B cell (primary cell): ENCODE data around the gene NPAS4. TPM values are rescaled to one million over a fixed set of nuclear protein-coding genes. Genes with fewer than 3 reads are reported as not detected.

Source experiments
- ATAC-seq: fragments of 200-7000 bp; cut with Tn5 transposase; one replicate; pipeline ENCODE4 v1.10.0; 2021; ENCODE audit warnings: low read depth, mild to moderate bottlenecking, moderate number of reproducible peaks, moderate library complexity
- CTCF ChIA-PET: fragments of 350-600 bp; sonication (Branson Sonifier 250); formaldehyde crosslinking; loops from one replicate; lab custom pipeline; 2021; ENCODE audit warnings: antibody characterized with exemption, inconsistent platforms; lab: Charles Lee
- POLR2A ChIA-PET: fragments of 350-600 bp; sonication (Branson Sonifier 250); formaldehyde crosslinking; loops from one replicate; lab custom pipeline; 2021; ENCODE audit warnings: antibody characterized with exemption; lab: Charles Lee
- DNase-seq: peaks from one replicate; pipeline ENCODE4 v3.0.0; 2013
- H2AFZ ChIP-seq: 2 replicates; pipeline ENCODE4 v1.6.1; 2012; ENCODE audit warnings: mild to moderate bottlenecking, low read depth, low read length; ENCODE audit not compliant: insufficient read depth, poor library complexity, severe bottlenecking
- H3K27ac ChIP-seq, 2 donors: 1 replicate in 1 of 2; 2 replicates in 1 of 2; pipeline ENCODE4 v1.5.1; 2012 to 2013; ENCODE audit warnings: low read length in 2 of 2, mild to moderate bottlenecking in 2 of 2, moderate library complexity in 1 of 2
- H3K27me3 ChIP-seq, 4 experiments: fragments of 200-600 bp in 1 of 4; sonication (generic) in 1 of 4; replicated peaks in 1 of 4; 1 replicate in 2 of 4; 2 replicates in 2 of 4; pipeline versions ENCODE4 v1.6.1 to v1.7.0; 2013 to 2016; ENCODE audit warnings: low read length in 3 of 4, mild to moderate bottlenecking in 2 of 4, mixed read lengths in 1 of 4, moderate library complexity in 1 of 4; ENCODE audit not compliant: insufficient read depth in 4 of 4, control insufficient read depth in 3 of 4; ENCODE audit errors: control extremely low read depth in 1 of 4
- H3K36me3 ChIP-seq, 2 experiments: replicated peaks in 1 of 2; 1 replicate in 1 of 2; 2 replicates in 1 of 2; pipeline versions ENCODE4 v1.6.1 to v1.7.1; 2013; ENCODE audit warnings: low read length in 1 of 2; ENCODE audit not compliant: insufficient read depth in 2 of 2, control insufficient read depth in 1 of 2; ENCODE audit errors: control extremely low read depth in 1 of 2, extremely low read depth in 1 of 2
- H3K4me1 ChIP-seq, 2 donors: fragments of 200-600 bp in 1 of 2; sonication (generic) in 1 of 2; 1 replicate in 1 of 2; 2 replicates in 1 of 2; pipeline versions ENCODE4 v1.5.1 to v1.6.1; 2013 to 2017; ENCODE audit warnings: low read length in 2 of 2; ENCODE audit not compliant: control insufficient read depth in 2 of 2, insufficient read depth in 2 of 2
- H3K4me2 ChIP-seq: replicated peaks from 2 replicates; pipeline ENCODE3; 2012; ENCODE audit warnings: mild to moderate bottlenecking, low read depth, low read length; ENCODE audit not compliant: poor library complexity, severe bottlenecking
- H3K4me3 ChIP-seq, 5 experiments: fragments of 200-600 bp in 1 of 5; sonication (generic) in 1 of 5; 1 replicate in 3 of 5; 2 replicates in 2 of 5; pipeline versions ENCODE4 v1.5.1 to v1.7.0; 2011 to 2016; ENCODE audit warnings: low read length in 4 of 5, mild to moderate bottlenecking in 4 of 5, low read depth in 2 of 5, control low read depth in 1 of 5, moderate library complexity in 1 of 5; ENCODE audit not compliant: insufficient read depth in 1 of 5; ENCODE audit errors: control extremely low read depth in 1 of 5, extremely low read depth in 1 of 5
- H3K79me2 ChIP-seq: fragments of 200-600 bp; sonication (generic); one replicate; pipeline ENCODE4 v1.6.0; 2016; ENCODE audit warnings: low read length; ENCODE audit not compliant: control insufficient read depth, insufficient read depth
- H3K9ac ChIP-seq: fragments of 200-600 bp; sonication (generic); 2 replicates; pipeline ENCODE4 v1.6.1; 2017; ENCODE audit warnings: mild to moderate bottlenecking, low read length, moderate library complexity
- H3K9me3 ChIP-seq, 3 donors: one replicate each; pipeline versions ENCODE4 v1.6.1 to v1.7.1; 2013; ENCODE audit warnings: low read length in 2 of 3; ENCODE audit not compliant: control insufficient read depth in 2 of 3, insufficient read depth in 1 of 3; ENCODE audit errors: control extremely low read depth in 1 of 3
- H4K20me1 ChIP-seq: 2 replicates; pipeline ENCODE4 v1.6.0; 2012; ENCODE audit warnings: mild to moderate bottlenecking, low read length; ENCODE audit not compliant: insufficient read depth, control insufficient read depth, poor library complexity, severe bottlenecking
- H3K27ac Mint-ChIP-seq: one replicate; pipeline ENCODE4 v1.8.0; 2021; ENCODE audit warnings: mixed read lengths
- H3K27me3 Mint-ChIP-seq: one replicate; pipeline ENCODE4 v1.8.0; 2021; ENCODE audit warnings: mixed read lengths
- H3K4me1 Mint-ChIP-seq: one replicate; pipeline ENCODE4 v1.8.0; 2021; ENCODE audit warnings: mixed read lengths
- H3K4me3 Mint-ChIP-seq: one replicate; pipeline ENCODE4 v1.8.0; 2021; ENCODE audit warnings: mixed read lengths
- H3K9me3 Mint-ChIP-seq: one replicate; pipeline ENCODE4 v1.8.0; 2022; ENCODE audit warnings: mixed read lengths; ENCODE audit not compliant: insufficient read depth
- CTCF ChIP-seq: fragments of 200-600 bp; IDR thresholded peaks from one replicate; pipeline ENCODE4 v1.8.0; 2022; ENCODE audit warnings: antibody characterized with exemption, mild to moderate bottlenecking
- EZH2 ChIP-seq: IDR thresholded peaks from 2 replicates; pipeline ENCODE4 v1.6.1; 2012; ENCODE audit warnings: borderline replicate concordance, low read depth, mild to moderate bottlenecking, moderate library complexity, low read length; ENCODE audit not compliant: insufficient read depth, poor library complexity, severe bottlenecking
- WGBS: methylation state at CpG from one replicate; pipeline ENCODE4 v1.1.5; 2013; ENCODE audit warnings: missing lambda C conversion rate; ENCODE audit not compliant: insufficient coverage; 5-methylcytosine and 5-hydroxymethylcytosine counted together
- intact Hi-C: fragments of 100-400 bp; cut with micrococcal nuclease; formaldehyde crosslinking; loops from one replicate; pipeline ENCODE4 v1.10.0; 2022
- polyA plus RNA-seq: library from polyadenylated mRNA; depleted of rRNA; stranded (reverse); fragments of >200 nt; gene quantifications from 2 replicates; pipeline ENCODE4 v1.2.3, GENCODE V29; 2012
- total RNA-seq, 2 donors: library from RNA; stranded (reverse); fragments of 120-200 nt in 1 of 2; gene quantifications; 1 replicate in 1 of 2; 2 replicates in 1 of 2; pipeline versions ENCODE4 v1.2.3 to v1.2.4, GENCODE V29; 2013 to 2022

Gene NPAS4
- total and polyA plus RNA-seq, 2 donors (not counting 1 experiment from before 2014, with no cell fraction given): not detected

- Histone ChIP-seq H2AFZ (peak within 1 kb of the TSS; percentile 92), H3K4me3 (peak within 1 kb of the TSS; percentile 70 to 84 (median 77)), H3K9ac (peak within 1 kb of the TSS; percentile 81), H4K20me1 (no peaks in the 10 kb centered on the region), H3K79me2 (no peaks in the 10 kb centered on the region), H3K27me3 (peaks cover 0 to 3% (median 0%) of the 10 kb centered on the region in 4 experiments), H3K36me3 (no peaks in the 10 kb centered on the region), H3K4me1 (peaks cover 9 to 15% of the 10 kb centered on the region in 2 donors), H3K4me2 (peak within 1 kb of the TSS; percentile 98), H3K9me3 (peaks cover 0 to 10% (median 0%) of the 10 kb centered on the region in 3 donors), H3K27ac (peak within 1 kb of the TSS; percentile 76 to 79)
- WGBS: 1% methylated on average over 60 of the region's 72 CpGs
- Mint-ChIP-seq H3K27ac (peak within 1 kb of the TSS; percentile 88), H3K27me3 (peaks cover 3% of the 10 kb centered on the region), H3K4me3 (peak within 1 kb of the TSS; percentile 87), H3K4me1 (peaks cover 10% of the 10 kb centered on the region), H3K9me3 (no peaks in the 10 kb centered on the region)
- POLR2A ChIA-PET: interaction anchor here (0.5 to 1.5 kb wide), 6 partner anchors 13 to 1215 kb away, joined by 3 to 6 read pairs (median 4); partner anchors contain the start of genes CD248 and RBM4B
- intact Hi-C loops: loop anchor here (1.0 to 5.0 kb wide), 4 partner anchors 15 to 85 kb away; partner anchors contain the start of genes BRMS1 and YIF1A
- TF ChIP-seq EZH2 (no peak), CTCF (no peak)
- CTCF ChIA-PET: interaction anchor here (0.5 to 4.2 kb wide), 10 partner anchors 8 to 307 kb away, joined by 3 to 29 read pairs (median 4); partner anchors contain the start of gene MRPL11
- ATAC-seq (peak; percentile 81), DNase-seq (peak; percentile 78)
Measured at GRCh38 chr11:66371627-66372415, 49.0 kb upstream of the NPAS4 start, which contains the start of gene SLC29A2. SLC29A2 (minus strand) TSS chr11:66371760; CDS start chr11:66371591, 169 bp downstream.
